IPS-18a (cell line): ENCODE data around the gene TSBP1.
"Not testable (repeated sequence)": the region's sequence is repeated elsewhere in the genome, so short reads cannot be mapped to it uniquely, and the experiment has no call there.

ENCODE experiments used
- H3K27ac ChIP-seq: one replicate; pipeline ENCODE4 v1.5.1; 2013; ENCODE audit warnings: low read length
- H3K27me3 ChIP-seq: one replicate; pipeline ENCODE4 v1.6.1; 2013; ENCODE audit warnings: mild to moderate bottlenecking, low read length; ENCODE audit not compliant: control insufficient read depth, insufficient read depth
- H3K36me3 ChIP-seq: one replicate; pipeline ENCODE4 v1.6.1; 2013; ENCODE audit warnings: low read depth, low read length; ENCODE audit not compliant: control insufficient read depth
- H3K4me1 ChIP-seq: one replicate; pipeline ENCODE4 v1.6.1; 2013; ENCODE audit warnings: low read depth, low read length; ENCODE audit not compliant: control insufficient read depth
- H3K4me3 ChIP-seq: one replicate; pipeline ENCODE4 v1.5.1; 2013; ENCODE audit warnings: low read length
- H3K9ac ChIP-seq: one replicate; pipeline ENCODE4 v1.6.1; 2013; ENCODE audit warnings: mild to moderate bottlenecking, low read length, moderate library complexity
- H3K9me3 ChIP-seq: one replicate; pipeline ENCODE4 v1.6.1; 2013; ENCODE audit warnings: low read depth, low read length; ENCODE audit not compliant: control insufficient read depth

The TSBP1 gene

DNA sequence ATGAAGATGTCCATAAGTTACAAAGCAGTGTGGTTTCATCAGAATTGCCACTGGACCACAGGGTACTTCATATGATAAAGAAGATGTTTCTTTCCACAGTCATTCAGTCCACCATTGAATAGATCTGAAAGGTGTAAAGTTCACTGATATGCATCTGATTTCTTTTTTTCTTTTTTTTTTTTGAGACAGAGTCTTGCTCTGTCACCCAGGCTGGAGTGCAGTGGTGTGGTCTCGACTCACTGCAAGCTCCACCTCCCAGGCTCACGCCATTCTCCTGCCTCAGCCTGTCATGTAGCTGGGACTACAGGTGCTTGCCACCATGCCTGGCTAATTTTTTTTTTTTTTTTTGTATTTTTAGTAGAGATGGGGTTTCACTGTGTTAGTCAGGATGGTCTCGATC, 103.2 kb downstream of the TSBP1 start:
- not testable (repeated sequence) for H3K4me1 ChIP-seq, H3K4me3 ChIP-seq, H3K9me3 ChIP-seq

DNA sequence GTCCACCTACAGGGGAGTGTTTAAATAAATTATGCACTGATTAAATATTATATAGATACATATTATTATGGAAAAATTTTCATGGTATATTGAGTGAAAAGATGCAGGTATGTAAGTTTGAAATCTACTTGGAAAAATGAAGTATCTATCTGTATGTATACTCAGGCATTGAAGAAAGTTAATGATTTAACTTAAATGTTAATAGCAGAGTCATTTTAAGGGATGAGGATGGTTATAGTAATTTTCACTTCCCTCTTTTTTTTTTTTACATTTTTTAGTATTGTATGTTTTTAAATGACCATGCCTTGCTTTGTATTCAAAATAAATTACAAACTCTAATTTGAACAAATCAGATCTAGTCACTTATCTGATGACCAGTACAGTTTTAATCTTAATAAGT, 104.7 kb downstream of the TSBP1 start:
- H3K9me3 ChIP-seq, result no peaks in the 10 kb centered on the region
- no peak overlapping the region for H3K27ac ChIP-seq
- no peak overlapping the region for H3K4me3 ChIP-seq
- H3K27me3 ChIP-seq, result no peaks in the 10 kb centered on the region
- H3K4me1 ChIP-seq, result no peaks in the 10 kb centered on the region
- no peak overlapping the region for H3K9ac ChIP-seq
- no peaks in the 10 kb centered on the region for H3K36me3 ChIP-seq

More for the DNA sequence above, 103.2 kb downstream of the TSBP1 start:
- H3K27me3 ChIP-seq, H3K36me3 ChIP-seq, H3K27ac ChIP-seq, H3K9ac ChIP-seq: not testable (repeated sequence)

DNA sequence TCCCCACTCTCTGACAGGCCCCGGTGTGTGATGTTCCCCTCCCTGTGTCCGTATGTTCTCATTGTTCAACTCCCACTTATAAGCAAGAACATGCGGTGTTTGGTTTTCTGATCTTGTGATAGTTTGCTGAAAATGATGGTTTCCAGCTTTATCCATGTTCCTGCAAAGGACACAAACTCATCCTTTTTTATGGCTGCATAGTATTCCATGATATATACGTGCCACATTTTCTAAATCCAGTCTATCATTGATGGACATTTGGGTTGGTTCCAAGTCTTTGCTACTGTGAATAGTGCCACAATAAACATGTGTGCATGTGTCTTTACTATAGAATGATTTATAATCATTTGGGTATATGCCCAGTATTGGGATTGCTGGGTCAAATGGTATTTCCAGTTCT, 114.4 kb downstream of the TSBP1 start:
- peaks cover 14% of the 10 kb centered on the region for H3K4me1 ChIP-seq
- not testable (repeated sequence) for H3K27ac ChIP-seq, H3K9ac ChIP-seq, H3K4me3 ChIP-seq, H3K9me3 ChIP-seq, H3K36me3 ChIP-seq, H3K27me3 ChIP-seq

DNA sequence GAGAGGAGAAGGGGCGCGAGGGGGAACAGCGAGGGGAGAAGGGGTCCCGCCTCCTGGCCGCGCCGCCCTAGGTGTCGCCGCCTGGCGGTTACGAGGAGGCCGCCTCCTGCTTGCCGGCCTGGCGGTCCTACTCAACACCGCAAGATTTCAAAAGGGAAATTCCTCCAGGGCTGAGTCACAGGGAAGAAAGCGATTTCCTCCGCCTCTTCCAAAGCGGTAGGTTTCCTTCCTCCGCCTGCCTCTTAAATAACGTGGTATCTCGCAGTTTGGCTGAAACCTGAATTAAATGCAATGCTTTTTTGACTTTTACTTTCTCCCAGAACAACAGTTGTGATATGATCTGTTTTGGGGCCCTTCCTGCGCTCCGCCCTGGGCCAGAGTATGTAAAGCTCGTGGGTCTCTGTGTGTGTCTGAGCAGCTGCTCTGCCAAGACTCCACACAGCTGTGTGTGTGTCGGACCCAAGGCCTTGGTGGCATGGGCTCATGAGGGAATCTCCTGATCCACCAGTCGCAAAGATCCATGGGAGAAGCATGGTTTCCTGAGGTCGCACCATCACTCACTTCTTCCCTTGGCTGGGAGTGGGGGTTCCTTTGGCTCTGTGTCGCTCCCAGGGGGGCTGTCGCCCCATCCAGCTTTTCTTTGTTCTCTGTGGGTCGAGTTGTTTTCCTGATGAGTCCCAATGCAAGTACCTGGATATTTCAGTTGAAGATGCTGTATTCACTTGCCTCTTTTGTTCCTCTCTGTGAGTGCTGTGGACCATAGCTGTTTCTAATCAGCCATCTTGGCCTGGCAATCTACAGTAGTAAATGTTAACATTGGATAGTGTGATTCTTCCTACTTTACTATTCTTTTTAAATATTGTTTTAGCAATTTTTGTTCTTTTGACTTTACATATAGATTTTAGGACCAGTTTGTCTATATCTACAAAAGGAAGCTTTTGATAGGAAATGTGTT, 116.2 kb downstream of the TSBP1 start:
- H3K27ac ChIP-seq, result peak overlapping the region; percentile 97
- H3K4me1 ChIP-seq, result peaks cover 14% of the 10 kb centered on the region
- H3K4me3 ChIP-seq, result peak overlapping the region; percentile 64
- peaks cover 4% of the 10 kb centered on the region for H3K9me3 ChIP-seq
- no peaks in the 10 kb centered on the region for H3K36me3 ChIP-seq
- H3K9ac ChIP-seq, result peak overlapping the region; percentile 82
- no peaks in the 10 kb centered on the region for H3K27me3 ChIP-seq

DNA sequence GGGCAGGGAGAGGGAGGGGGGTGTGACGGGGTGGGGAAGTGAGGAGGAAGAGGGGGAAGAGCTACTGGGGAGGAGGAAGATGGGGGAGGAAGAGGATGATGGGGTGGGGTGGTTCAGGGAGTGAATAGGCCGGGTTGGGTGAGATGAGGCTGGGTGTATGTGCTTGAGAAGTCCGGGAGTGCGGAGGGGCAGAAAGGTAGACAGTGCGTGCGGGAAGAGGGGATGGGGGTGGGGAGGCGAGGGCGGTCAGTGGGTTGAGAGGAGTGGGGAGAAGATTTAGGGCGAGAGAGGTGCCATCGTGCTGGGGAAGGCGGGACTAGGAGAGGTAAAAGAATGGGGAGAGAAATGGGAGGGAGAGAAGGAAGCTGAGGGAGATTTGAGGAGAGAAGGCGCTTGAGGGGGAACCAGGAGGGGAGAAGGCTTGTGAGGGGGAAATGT, 116.9 kb downstream of the TSBP1 start:
- no peaks in the 10 kb centered on the region for H3K36me3 ChIP-seq
- H3K9ac ChIP-seq, result peak overlapping the region; percentile 82
- no peak overlapping the region for H3K27ac ChIP-seq
- H3K4me1 ChIP-seq, result peaks cover 14% of the 10 kb centered on the region
- peak overlapping the region; percentile 64 for H3K4me3 ChIP-seq
- H3K27me3 ChIP-seq, result no peaks in the 10 kb centered on the region
- H3K9me3 ChIP-seq, result peaks cover 5% of the 10 kb centered on the region

DNA sequence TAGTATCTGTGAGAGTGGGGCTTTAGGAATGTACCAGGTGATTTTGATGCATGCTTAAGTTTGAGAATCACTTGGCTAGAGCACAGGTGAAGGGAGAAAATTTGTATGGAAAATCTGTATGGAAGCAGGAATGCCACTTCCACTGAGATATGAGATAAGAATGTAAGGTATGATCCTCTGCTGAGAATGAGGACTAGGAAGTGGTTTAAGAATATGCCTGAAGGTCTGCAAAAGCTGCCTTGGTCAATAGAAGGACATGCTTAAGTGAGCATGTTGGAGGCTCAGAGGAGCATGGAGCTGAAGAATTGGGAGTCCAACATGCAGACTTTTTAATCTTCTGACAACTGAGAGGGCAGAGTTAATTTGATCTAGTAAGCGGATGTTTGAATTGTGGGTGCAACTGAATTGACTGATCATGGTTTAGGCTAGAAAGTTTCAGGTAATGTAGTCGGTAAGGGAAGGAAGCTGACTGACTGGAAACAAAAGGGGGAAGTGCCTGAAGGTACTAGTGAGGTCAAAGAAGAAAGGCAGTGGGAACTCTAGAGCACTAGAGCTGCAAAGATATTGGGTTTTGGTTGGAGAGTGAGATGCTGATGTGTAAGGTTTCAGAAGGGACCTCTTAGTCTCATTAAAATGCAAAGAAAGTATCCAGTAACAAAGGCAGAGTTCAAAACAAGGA, 119.2 kb downstream of the TSBP1 start:
- H3K9me3 ChIP-seq, result peaks cover 16% of the 10 kb centered on the region
- H3K27ac ChIP-seq, result no peak overlapping the region

DNA sequence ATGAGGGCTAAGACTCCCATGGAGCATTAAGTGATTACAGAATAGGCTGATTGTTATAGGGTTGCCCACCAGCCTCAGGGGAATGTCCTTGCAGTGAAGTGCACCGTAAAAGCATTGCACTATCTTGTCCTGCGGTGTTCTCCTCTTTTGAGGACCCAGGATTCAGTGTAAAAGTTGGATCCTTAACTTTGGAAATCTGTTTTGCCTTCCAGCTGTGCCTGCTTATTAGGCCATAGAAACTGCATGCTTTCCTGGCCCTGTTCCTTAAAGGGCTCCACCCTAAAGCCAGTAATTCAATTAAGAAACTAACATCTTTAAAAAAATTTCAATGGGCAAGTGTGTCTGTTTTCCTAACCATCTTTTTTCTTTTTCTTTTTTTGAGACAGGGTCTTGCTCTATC, 122.4 kb downstream of the TSBP1 start:
- Histone ChIP-seq H3K9ac (no peak overlapping the region), H3K27me3 (no peaks in the 10 kb centered on the region), H3K9me3 (peaks cover 12% of the 10 kb centered on the region), H3K36me3 (no peaks in the 10 kb centered on the region), H3K4me1 (peaks cover 5% of the 10 kb centered on the region), H3K27ac (no peak overlapping the region), H3K4me3 (no peak overlapping the region)

More for the DNA sequence above, 119.2 kb downstream of the TSBP1 start:
- H3K4me1 ChIP-seq, result peaks cover 14% of the 10 kb centered on the region
- no peaks in the 10 kb centered on the region for H3K36me3 ChIP-seq
- no peak overlapping the region for H3K9ac ChIP-seq
- no peaks in the 10 kb centered on the region for H3K27me3 ChIP-seq
- no peak overlapping the region for H3K4me3 ChIP-seq

DNA sequence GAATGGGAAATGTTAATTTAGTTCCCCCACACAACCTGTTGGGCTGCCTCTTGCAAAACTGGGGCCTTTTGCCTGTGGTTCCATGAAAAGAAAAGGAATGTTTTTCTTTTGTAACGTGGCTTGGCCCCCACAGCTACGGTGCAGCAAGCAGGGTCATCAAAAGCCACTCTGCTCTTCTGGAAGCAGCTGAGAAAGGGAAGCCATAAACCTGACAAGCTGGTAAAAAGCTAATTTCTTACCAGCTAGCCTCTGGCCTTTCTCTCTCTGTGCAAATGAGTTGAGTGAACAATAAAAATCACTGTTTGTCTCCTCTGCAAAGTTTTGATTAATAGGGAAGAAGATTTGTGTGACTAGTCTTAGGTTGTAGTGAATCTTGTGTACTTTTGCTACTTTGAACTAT, 124.3 kb downstream of the TSBP1 start:
- Histone ChIP-seq H3K9me3 (peaks cover 12% of the 10 kb centered on the region), H3K36me3 (no peaks in the 10 kb centered on the region), H3K4me3 (no peak overlapping the region), H3K9ac (no peak overlapping the region), H3K4me1 (peaks cover under 1% of the 10 kb centered on the region), H3K27ac (no peak overlapping the region), H3K27me3 (no peaks in the 10 kb centered on the region)

DNA sequence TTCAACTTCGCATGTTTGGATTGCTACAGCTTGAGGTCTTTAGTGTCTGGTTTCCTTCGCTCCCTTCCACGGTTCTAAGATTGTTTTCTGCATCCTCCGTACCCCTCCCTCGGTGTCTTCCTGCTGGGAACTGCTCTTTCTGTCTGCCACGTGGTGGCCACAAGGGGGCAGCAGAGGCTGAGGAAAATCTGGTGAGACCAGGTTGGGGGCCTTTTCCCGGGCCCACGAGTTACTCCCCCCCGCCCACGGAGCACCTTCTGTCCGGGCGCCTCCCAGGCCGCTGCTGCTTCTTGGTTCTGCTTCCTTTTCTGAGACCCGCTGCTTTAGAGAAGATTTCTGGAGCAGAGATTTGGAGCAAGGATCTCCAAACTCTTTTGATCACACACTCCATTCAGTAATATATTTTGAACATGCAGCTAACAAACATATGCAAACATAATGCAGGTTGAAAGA, 126.7 kb downstream of the TSBP1 start:
- Histone ChIP-seq H3K4me1 (no peaks in the 10 kb centered on the region), H3K9me3 (peaks cover 12% of the 10 kb centered on the region), H3K4me3 (peak overlapping the region; percentile 2), H3K27me3 (no peaks in the 10 kb centered on the region), H3K36me3 (no peaks in the 10 kb centered on the region), H3K9ac (no peak overlapping the region), H3K27ac (no peak overlapping the region)

DNA sequence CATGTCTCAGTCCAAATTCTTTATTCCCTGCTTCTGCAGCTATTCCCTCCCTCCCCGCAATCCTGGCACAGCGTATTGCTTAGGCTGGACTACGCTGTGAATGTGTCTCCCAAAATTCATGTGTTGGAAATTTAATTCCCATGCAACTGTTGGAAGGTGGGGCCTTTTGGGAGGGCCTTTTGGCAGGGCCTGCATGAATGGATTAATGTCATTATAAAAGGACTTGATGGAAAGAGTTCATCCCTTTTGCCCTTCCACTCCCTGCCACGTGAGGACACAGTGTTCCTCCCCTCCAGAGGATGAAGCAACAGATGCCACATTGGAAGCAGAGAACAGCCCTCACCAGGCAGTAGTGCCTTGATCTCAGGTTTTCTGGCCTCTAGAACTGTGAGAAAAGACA, 127.4 kb downstream of the TSBP1 start:
- Histone ChIP-seq H3K27ac (no peak overlapping the region), H3K36me3 (no peaks in the 10 kb centered on the region), H3K4me3 (no peak overlapping the region), H3K9me3 (peaks cover 6% of the 10 kb centered on the region), H3K4me1 (no peaks in the 10 kb centered on the region), H3K27me3 (no peaks in the 10 kb centered on the region), H3K9ac (no peak overlapping the region)
